Loucy (cell line): ENCODE data around the gene PCDHGB7.

Experiments
- H2AFZ ChIP-seq: fragments of 200-600 bp; sonication (generic); 2 replicates; pipeline ENCODE4 v1.6.0; 2016; ENCODE audit warnings: antibody characterized with exemption, mild to moderate bottlenecking, low read length, moderate library complexity
- H3F3A ChIP-seq: fragments of 200-600 bp; 2 replicates; pipeline ENCODE4 v1.6.0; 2016; ENCODE audit warnings: antibody characterized with exemption, low read depth, mild to moderate bottlenecking
- H3K27me3 ChIP-seq: fragments of 200-600 bp; sonication (generic); 2 replicates; pipeline ENCODE4 v1.6.1; 2014; ENCODE audit warnings: low read length, mild to moderate bottlenecking; ENCODE audit not compliant: insufficient read depth, poor library complexity, severe bottlenecking
- H3K36me3 ChIP-seq: fragments of 200-600 bp; sonication (generic); 2 replicates; pipeline ENCODE4 v1.6.1; 2016; ENCODE audit warnings: low read length; ENCODE audit not compliant: insufficient read depth
- H3K4me1 ChIP-seq: fragments of 200-600 bp; sonication (generic); 2 replicates; pipeline ENCODE4 v1.5.1; 2014; ENCODE audit warnings: low read length, mild to moderate bottlenecking; ENCODE audit not compliant: insufficient read depth, poor library complexity, severe bottlenecking
- H3K4me2 ChIP-seq: fragments of 200-600 bp; sonication (generic); 2 replicates; pipeline ENCODE4 v1.6.0; 2014; ENCODE audit warnings: antibody characterized with exemption, low read length, low read depth, mild to moderate bottlenecking; ENCODE audit not compliant: poor library complexity, severe bottlenecking
- H3K4me3 ChIP-seq: fragments of 200-600 bp; sonication (generic); 2 replicates; pipeline ENCODE4 v1.5.1; 2014; ENCODE audit warnings: low read length, mild to moderate bottlenecking, mixed read lengths; ENCODE audit not compliant: poor library complexity, severe bottlenecking
- H3K79me2 ChIP-seq: fragments of 200-600 bp; sonication (generic); 2 replicates; pipeline ENCODE4 v1.6.1; 2014; ENCODE audit warnings: low read length; ENCODE audit not compliant: insufficient read depth
- H3K9ac ChIP-seq: fragments of 200-600 bp; sonication (generic); 2 replicates; pipeline ENCODE4 v1.6.0; 2014; ENCODE audit warnings: mild to moderate bottlenecking, low read depth, low read length, moderate library complexity; ENCODE audit not compliant: poor library complexity, severe bottlenecking
- H3K9me2 ChIP-seq: fragments of 200-600 bp; sonication (generic); replicated peaks from 2 replicates; pipeline ENCODE4 v1.6.1; 2016; ENCODE audit warnings: low read depth, low read length, mixed read lengths
- H3K9me3 ChIP-seq: fragments of 200-600 bp; sonication (generic); 2 replicates; pipeline ENCODE4 v1.6.1; 2014; ENCODE audit warnings: mild to moderate bottlenecking, antibody characterized with exemption, low read length, low read depth; ENCODE audit not compliant: insufficient read depth
- H4K20me1 ChIP-seq: fragments of 200-600 bp; sonication (generic); 2 replicates; pipeline ENCODE4 v1.6.0; 2014; ENCODE audit warnings: antibody characterized with exemption, low read length, mild to moderate bottlenecking; ENCODE audit not compliant: insufficient read depth, poor library complexity, severe bottlenecking
- EZH2phosphoT487 ChIP-seq: fragments of 200-600 bp; IDR thresholded peaks from 2 replicates; pipeline ENCODE4 v1.6.1; 2018; ENCODE audit warnings: antibody characterized with exemption, mild to moderate bottlenecking, moderate library complexity, borderline replicate concordance
- TF ChIP-seq, protein P1 (sequence below): fragments of 200-600 bp; sonication (generic); conservative IDR thresholded peaks from 2 replicates; pipeline ENCODE4 v1.5.1; 2014; ENCODE audit warnings: mild to moderate bottlenecking, antibody characterized with exemption, low read length

Gene PCDHGB7

DNA sequence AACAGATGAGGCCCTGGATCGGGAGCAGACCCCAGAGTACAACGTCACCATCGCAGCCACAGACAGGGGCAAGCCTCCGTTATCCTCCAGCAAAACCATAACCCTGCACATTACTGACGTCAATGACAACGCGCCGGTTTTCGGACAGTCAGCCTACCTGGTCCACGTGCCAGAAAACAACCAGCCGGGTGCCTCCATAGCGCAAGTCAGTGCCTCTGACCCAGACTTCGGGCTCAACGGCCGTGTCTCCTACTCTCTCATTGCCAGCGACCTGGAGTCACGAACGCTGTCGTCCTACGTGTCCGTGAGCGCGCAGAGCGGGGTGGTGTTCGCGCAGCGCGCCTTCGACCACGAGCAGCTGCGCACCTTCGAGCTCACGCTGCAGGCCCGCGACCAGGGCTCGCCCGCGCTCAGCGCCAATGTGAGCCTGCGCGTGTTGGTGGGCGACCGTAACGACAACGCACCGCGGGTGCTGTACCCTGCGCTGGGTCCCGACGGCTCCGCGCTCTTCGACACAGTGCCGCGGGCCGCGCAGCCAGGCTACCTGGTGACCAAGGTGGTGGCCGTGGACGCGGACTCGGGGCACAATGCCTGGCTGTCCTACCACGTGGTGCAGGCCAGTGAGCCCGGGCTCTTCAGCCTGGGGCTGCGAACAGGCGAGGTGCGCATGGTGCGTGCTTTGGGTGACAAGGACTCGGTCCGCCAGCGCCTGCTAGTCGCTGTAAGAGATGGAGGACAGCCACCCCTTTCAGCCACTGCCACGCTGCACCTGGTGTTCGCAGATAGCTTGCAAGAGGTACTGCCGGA, 1.8 kb downstream of the PCDHGB7 start:
- H3K4me1 ChIP-seq = no peaks in the 10 kb centered on the region
- H3K79me2 ChIP-seq = no peaks in the 10 kb centered on the region
- no peaks in the 10 kb centered on the region for H3F3A ChIP-seq
- no peak overlapping the region for H3K4me3 ChIP-seq
- no peak for TF ChIP-seq EZH2phosphoT487
- TF ChIP-seq, protein P1, sequence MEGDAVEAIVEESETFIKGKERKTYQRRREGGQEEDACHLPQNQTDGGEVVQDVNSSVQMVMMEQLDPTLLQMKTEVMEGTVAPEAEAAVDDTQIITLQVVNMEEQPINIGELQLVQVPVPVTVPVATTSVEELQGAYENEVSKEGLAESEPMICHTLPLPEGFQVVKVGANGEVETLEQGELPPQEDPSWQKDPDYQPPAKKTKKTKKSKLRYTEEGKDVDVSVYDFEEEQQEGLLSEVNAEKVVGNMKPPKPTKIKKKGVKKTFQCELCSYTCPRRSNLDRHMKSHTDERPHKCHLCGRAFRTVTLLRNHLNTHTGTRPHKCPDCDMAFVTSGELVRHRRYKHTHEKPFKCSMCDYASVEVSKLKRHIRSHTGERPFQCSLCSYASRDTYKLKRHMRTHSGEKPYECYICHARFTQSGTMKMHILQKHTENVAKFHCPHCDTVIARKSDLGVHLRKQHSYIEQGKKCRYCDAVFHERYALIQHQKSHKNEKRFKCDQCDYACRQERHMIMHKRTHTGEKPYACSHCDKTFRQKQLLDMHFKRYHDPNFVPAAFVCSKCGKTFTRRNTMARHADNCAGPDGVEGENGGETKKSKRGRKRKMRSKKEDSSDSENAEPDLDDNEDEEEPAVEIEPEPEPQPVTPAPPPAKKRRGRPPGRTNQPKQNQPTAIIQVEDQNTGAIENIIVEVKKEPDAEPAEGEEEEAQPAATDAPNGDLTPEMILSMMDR = no peak
- H2AFZ ChIP-seq = no peak overlapping the region
- H3K9ac ChIP-seq = no peak overlapping the region
- no peaks in the 10 kb centered on the region for H3K9me2 ChIP-seq
- no peaks in the 10 kb centered on the region for H3K27me3 ChIP-seq
- H3K9me3 ChIP-seq = no peaks in the 10 kb centered on the region
- no peak overlapping the region for H3K4me2 ChIP-seq
- H4K20me1 ChIP-seq = no peaks in the 10 kb centered on the region
- H3K36me3 ChIP-seq = no peaks in the 10 kb centered on the region

DNA sequence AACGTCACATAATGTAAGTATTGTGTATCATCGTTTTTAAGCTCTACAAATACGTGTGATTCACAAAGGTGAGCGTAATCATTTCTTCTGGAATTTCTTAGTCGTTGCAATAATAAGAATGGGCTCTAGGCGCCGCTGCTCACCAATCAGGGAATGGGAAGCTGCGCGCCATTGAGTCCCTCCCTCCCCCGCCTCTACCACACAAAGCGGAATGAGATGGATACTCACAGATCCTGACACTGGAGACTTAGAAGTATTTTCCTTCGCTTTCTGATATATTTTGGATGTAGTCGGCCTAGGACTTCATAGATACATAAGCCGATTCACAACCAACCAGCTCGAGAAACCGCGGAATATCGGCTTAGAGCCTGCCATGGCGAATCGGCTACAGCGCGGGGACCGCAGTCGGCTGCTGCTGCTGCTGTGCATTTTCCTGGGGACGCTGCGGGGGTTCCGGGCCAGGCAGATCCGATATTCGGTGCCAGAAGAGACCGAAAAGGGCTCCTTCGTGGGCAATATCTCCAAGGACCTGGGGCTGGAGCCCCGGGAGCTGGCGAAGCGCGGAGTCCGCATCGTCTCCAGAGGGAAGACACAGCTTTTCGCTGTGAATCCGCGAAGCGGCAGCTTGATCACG, 3.5 kb downstream of the PCDHGB7 start, which contains the start of gene PCDHGA11:
Gene PCDHGA11, plus strand, starts transcription at position 197 of the 634 bp plus-strand sequence. Its CDS starts 177 bp downstream, at position 374.
- H3K79me2 ChIP-seq = no peaks in the 10 kb centered on the region
- TF ChIP-seq, protein P1 = peak; percentile 55
- no peak for TF ChIP-seq EZH2phosphoT487
- no peak within 1 kb of the TSS for H2AFZ ChIP-seq
- H3K27me3 ChIP-seq = no peaks in the 10 kb centered on the region
- no peak within 1 kb of the TSS for H3K4me3 ChIP-seq
- H3K9me3 ChIP-seq = no peaks in the 10 kb centered on the region
- H4K20me1 ChIP-seq = no peaks in the 10 kb centered on the region
- H3K36me3 ChIP-seq = no peaks in the 10 kb centered on the region
- H3K4me2 ChIP-seq = no peak within 1 kb of the TSS
- no peaks in the 10 kb centered on the region for H3K9me2 ChIP-seq
- H3F3A ChIP-seq = no peaks in the 10 kb centered on the region
- no peak within 1 kb of the TSS for H3K9ac ChIP-seq
- H3K4me1 ChIP-seq = no peaks in the 10 kb centered on the region

DNA sequence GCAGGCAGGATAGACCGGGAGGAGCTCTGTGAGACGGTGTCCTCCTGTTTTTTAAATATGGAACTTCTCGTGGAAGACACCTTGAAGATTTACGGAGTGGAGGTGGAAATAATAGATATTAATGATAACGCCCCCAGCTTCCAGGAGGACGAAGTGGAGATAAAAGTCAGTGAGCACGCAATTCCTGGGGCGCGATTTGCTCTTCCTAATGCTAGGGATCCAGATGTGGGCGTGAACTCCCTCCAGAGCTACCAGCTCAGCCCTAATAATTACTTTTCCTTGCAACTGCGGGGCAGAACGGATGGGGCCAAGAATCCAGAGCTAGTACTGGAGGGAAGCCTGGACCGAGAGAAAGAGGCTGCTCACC, 4.0 kb downstream of the PCDHGB7 start:
- Histone ChIP-seq H4K20me1 (no peaks in the 10 kb centered on the region), H3K9ac (no peak overlapping the region), H3K4me3 (no peak overlapping the region), H3K4me1 (no peaks in the 10 kb centered on the region), H3K36me3 (no peaks in the 10 kb centered on the region), H2AFZ (no peak overlapping the region), H3F3A (no peaks in the 10 kb centered on the region), H3K27me3 (no peaks in the 10 kb centered on the region), H3K9me3 (no peaks in the 10 kb centered on the region), H3K9me2 (no peaks in the 10 kb centered on the region), H3K79me2 (no peaks in the 10 kb centered on the region), H3K4me2 (no peak overlapping the region)
- TF ChIP-seq, protein P1 = no peak
- no peak for TF ChIP-seq EZH2phosphoT487
